ENCODE results near the gene FOXP1.

GRCh38 chr3:71266875-71267274 is 316.7 kb downstream of the FOXP1 start:
- TF ChIP-seq CTCF (IDR thresholded peaks at IDR 0.05) (no peak), POLR2A (IDR thresholded peaks at IDR 0.05) (no peak)
